Brain pericyte (primary cell): Measurements from ENCODE around the gene PCIF1.
"Not testable (repeated sequence)": the region's sequence is repeated elsewhere in the genome, so short reads cannot be mapped to it uniquely, and the experiment has no call there.

Experiments used
- DNase-seq: peaks from one replicate; pipeline ENCODE4 v3.0.0-alpha.2; 2012; ENCODE audit warnings: low read depth, low spot score

PCIF1 gene

GRCh38 chr20:45924391-45925261 lies 9.9 kb upstream of the PCIF1 start:
- DNase-seq, result no peak

GRCh38 chr20:45925821-45926506 lies 8.5 kb upstream of the PCIF1 start:
- no peak for DNase-seq

GRCh38 chr20:45926731-45927070 lies 7.8 kb upstream of the PCIF1 start:
- no peak for DNase-seq

GRCh38 chr20:45927071-45927878 lies 7.2 kb upstream of the PCIF1 start:
- no peak for DNase-seq

GRCh38 chr20:45931680-45932079 lies 2.8 kb upstream of the PCIF1 start:
- not testable (repeated sequence) for DNase-seq

DNA sequence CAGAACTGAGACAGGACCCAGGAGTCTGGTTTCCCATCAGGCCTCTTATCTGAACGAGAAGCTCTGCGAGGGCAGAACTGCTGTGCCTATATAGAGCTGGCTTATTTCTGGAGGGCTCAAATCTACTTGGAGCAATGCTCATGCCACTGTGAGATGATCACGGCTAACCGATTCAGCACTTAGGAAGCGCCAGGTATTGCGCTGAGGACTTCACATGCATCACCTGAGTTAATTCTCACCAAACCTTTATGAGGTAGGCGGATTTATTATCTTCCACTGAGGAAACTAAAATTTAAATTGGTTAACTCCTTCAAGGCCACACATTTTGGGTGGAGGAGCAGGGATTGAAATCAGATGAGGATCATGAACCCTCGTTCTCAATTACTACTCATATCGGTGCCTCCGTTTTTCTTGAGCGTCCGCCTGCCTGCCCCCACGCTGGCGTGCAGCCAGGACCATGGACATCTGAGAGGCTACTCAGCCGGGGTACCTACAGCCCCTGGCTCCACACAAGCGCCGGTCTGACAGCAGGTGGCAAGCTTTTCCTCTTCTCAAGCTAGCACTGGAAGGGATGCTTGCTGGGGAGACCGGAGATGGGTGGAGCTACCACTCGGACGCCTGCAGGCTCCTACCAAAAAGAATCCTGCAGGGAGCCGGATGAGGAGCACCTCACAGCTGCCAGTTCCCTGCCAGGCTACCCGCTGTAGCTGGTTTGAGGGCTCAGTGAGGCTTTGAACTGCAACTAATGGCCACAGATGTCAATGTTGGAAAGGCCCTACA lies 1.0 kb upstream of the PCIF1 start:
- DNase-seq, result peak; percentile 67

DNA sequence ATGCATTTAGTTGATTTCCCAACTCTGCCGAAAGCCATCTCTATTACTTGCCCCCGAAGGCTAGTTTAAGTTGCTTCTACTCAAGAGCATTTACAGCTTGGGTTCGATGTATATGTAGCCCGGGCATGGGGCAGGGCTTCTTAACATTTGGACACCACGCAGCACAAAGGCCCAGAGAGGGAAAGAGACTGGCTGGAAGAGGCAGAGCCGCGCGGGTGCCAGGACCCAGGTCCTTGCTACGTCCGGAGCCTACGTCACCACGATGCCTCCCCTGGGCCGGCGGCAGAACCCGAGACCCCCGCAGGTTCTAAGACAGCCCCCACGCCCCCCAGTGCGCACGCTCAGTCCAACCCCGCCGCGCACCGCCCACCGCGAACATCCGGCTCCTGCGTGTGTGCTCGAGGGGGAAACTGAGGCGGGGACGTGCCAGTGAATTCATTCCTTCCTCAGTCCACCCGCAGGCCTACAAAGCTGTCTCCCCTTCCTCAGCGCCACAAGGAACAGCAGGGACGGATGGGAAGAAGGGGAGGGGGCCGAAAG lies 367 bp upstream of the PCIF1 start:
- DNase-seq, result no peak

- DNase-seq, result no peak
Observed at GRCh38 chr20:45935416-45936046, 1.0 kb downstream of the PCIF1 start.

GRCh38 chr20:45937765-45938164 lies 3.3 kb downstream of the PCIF1 start:
- DNase-seq, result no peak

DNA sequence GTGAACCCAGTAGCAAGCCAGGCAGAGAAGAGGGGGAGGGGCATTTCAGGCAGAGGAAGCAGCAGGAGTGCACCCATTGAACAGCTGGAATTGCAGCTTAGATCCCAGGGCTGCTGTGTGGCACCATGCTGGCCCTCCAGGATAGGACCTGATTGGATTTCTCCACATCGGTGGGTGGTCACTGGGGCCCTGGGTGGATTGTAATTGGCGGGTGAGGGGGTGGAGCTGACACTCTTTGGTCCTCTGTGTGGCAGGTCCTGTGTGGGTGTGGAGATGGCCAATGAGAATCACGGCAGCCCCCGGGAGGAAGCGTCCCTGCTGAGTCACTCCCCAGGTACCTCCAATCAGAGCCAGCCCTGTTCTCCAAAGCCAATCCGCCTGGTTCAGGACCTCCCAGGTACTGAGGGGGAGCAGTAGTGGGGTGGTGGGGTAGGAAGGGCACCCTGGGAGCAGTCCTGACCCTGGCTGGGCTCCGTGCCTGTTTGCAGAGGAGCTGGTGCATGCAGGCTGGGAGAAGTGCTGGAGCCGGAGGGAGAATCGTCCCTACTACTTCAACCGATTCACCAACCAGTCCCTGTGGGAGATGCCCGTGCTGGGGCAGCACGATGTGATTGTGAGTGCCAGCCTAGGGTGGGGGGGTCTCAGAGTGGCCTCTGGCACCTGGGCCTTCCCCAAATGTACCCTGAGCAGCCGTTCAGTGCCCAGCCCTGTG lies 4.4 kb downstream of the PCIF1 start:
- no peak for DNase-seq

- DNase-seq, result no peak
Observed at GRCh38 chr20:45940053-45940452, 5.6 kb downstream of the PCIF1 start.

- DNase-seq, result no peak
Observed at GRCh38 chr20:45940469-45940868, 6.0 kb downstream of the PCIF1 start.

DNA sequence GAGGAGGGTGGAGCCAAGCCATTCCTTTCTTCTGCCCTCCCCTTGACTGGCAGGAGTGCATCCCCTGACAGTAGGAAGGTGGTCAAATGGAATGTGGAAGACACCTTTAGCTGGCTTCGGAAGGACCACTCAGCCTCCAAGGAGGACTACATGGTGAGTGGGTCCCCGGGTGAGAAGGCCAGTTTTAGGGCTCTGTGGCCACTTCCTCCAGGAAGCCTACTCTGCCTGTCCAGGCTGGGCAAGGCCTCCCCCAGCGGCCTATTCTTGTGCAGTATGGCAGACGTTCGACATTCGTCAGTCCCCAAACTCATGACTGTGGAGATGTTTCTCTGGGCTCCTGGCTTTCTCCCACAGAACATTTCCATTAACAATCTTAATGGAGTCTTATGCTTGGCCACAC lies 9.1 kb downstream of the PCIF1 start:
- DNase-seq, result no peak

DNA sequence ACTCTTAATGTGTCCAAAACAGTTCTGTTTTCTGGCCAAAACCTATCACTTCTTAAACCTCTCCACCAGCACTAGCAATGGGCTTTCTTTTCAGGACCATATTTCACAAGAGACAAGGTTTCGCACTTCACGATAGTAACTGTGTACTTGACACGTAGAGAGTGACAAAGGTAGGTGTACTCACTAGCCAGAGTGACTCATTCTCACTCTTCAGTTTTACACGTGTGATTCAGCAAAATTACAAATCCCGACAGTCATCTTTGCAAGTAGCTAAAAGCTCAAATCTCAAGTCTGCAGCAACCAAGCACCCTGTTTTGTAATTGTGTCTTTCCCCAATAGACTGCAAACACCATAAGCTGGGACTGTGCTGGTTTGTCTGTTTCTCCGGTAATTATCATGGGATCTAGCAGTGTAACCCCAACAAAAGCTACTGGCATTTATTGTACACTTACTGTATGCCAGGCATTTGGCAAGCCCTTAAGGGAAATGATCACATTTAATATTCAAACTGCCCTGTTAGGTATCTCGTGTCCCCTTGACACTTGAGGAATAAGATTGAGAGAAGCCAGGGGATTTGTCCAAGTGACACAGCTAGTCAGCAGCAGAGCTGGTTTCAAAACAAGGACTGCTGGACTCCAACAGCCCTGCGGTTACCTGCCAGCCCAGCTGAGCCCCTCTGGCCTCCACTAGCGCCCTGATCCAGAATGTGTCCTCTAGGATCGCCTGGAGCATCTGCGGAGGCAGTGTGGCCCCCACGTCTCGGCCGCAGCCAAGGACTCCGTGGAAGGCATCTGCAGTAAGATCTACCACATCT lies 9.9 kb downstream of the PCIF1 start:
- DNase-seq, result no peak

DNA sequence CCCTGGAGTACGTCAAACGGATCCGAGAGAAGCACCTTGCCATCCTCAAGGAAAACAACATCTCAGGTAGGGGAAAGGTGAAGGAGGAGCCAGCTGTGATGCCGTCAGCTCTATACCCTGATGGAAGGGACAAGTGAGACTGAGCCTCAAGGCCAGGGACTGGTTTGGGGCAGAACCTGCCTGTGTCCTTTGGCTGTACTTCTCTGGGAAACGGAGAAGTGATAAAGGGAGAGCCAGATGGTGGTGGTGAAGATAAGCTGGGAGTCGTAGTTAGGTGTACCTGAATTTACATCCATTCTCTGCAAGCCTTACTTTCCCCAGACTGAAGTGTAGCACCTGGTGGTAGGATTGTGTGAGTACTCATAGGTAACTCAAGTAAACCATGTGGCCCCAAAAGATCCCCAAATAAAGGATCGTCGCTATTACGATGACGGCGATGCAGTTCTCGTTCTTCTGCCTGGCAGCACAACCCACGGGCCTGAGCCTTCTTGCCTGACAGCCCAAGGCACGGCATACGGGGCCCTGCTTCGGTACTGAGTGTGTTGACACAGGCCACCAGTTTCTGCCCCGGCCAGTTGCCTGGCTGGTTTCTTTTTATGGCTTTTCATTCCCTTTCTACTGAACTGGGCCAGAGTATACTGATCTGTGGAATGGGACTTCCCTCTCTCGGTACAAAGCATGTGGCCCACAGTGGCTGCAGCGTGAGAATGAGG lies 10.6 kb downstream of the PCIF1 start:
- no peak for DNase-seq

DNA sequence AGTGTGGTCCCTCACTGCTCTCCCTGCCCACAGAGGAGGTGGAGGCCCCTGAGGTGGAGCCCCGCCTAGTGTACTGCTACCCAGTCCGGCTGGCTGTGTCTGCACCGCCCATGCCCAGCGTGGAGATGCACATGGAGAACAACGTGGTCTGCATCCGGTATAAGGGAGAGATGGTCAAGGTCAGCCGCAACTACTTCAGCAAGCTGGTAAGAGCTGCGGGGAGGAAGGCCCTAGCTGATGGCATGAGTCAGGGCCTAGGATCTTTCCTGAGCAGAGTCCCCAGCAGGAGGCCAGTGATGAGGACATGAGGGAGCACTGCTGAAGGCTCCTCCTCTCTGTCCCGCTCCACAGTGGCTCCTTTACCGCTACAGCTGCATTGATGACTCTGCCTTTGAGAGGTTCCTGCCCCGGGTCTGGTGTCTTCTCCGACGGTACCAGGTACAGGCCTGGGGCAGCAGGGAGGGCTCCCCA lies 11.2 kb downstream of the PCIF1 start:
- peak; percentile 66 for DNase-seq

- DNase-seq, result no peak
Observed at GRCh38 chr20:45946149-45946970, 11.9 kb downstream of the PCIF1 start.
